Tibial nerve (tissue), 4 donors: ENCODE data around the gene PNLDC1.

Source experiments
- CTCF ChIP-seq, 5 experiments: fragments of 200-600 bp in 3 of 5; fragments of 450-650 bp in 2 of 5; sonication (generic) in 3 of 5; IDR thresholded peaks; one replicate each; pipeline ENCODE4 v1.5.1; 2016 to 2019; ENCODE audit warnings: antibody characterized with exemption in 5 of 5, mild to moderate bottlenecking in 3 of 5, moderate library complexity in 2 of 5
- EP300 ChIP-seq, 2 donors: sonication (generic); formaldehyde crosslinking; IDR thresholded peaks; one replicate each; pipeline ENCODE4 v1.6.1; 2017; ENCODE audit warnings: antibody characterized with exemption in 2 of 2, mild to moderate bottlenecking in 1 of 2
- POLR2A ChIP-seq, 2 donors: fragments of 450-650 bp; IDR thresholded peaks; one replicate each; pipeline ENCODE4 v1.6.1; 2017; ENCODE audit warnings: antibody characterized with exemption in 2 of 2, mild to moderate bottlenecking in 2 of 2, moderate library complexity in 2 of 2

GRCh38 chr6:159833556-159833955, 33.5 kb downstream of the PNLDC1 start:
- no peak for TF ChIP-seq CTCF (IDR thresholded peaks at IDR 0.05)
- no peak for TF ChIP-seq POLR2A (IDR thresholded peaks at IDR 0.05)
- no peak for TF ChIP-seq EP300 (IDR thresholded peaks at IDR 0.05)
